ENCODE measurements around the gene RAD51.

Gene RAD51

GRCh38 chr15:40746916-40747418 lies 52.0 kb downstream of the RAD51 start:
- no peak for ATAC-seq
- no peak for TF ChIP-seq ZFP30 (CRISPR knock-in tag; IDR thresholded peaks at IDR 0.05)
- TF ChIP-seq ESRRG (CRISPR knock-in tag; IDR thresholded peaks at IDR 0.05) = no peak

- TF ChIP-seq ZNF8 (CRISPR knock-in tag; IDR thresholded peaks at IDR 0.05) (no peak), CSDC2 (CRISPR knock-in tag; IDR thresholded peaks at IDR 0.05) (no peak), ZFP3 (CRISPR knock-in tag; IDR thresholded peaks at IDR 0.05) (no peak), RARB (CRISPR knock-in tag; IDR thresholded peaks at IDR 0.05) (no peak), SNAI2 (CRISPR knock-in tag; IDR thresholded peaks at IDR 0.05) (no peak), TSHZ2 (CRISPR knock-in tag; IDR thresholded peaks at IDR 0.05) (no peak), ZC3H10 (CRISPR knock-in tag; IDR thresholded peaks at IDR 0.05) (no peak), CSRNP3 (CRISPR knock-in tag; IDR thresholded peaks at IDR 0.05) (no peak), ISL1 (CRISPR knock-in tag; IDR thresholded peaks at IDR 0.05) (no peak), TOX (CRISPR knock-in tag; IDR thresholded peaks at IDR 0.05; ENCODE audit: borderline replicate concordance) (no peak), TCF4 (CRISPR knock-in tag; IDR thresholded peaks at IDR 0.05; ENCODE audit: borderline replicate concordance) (no peak), BACH2 (CRISPR knock-in tag; IDR thresholded peaks at IDR 0.05; ENCODE audit: borderline replicate concordance) (no peak)
- ATAC-seq = no peak
Measured at GRCh38 chr15:40747685-40748631, 53.0 kb downstream of the RAD51 start.

DNA sequence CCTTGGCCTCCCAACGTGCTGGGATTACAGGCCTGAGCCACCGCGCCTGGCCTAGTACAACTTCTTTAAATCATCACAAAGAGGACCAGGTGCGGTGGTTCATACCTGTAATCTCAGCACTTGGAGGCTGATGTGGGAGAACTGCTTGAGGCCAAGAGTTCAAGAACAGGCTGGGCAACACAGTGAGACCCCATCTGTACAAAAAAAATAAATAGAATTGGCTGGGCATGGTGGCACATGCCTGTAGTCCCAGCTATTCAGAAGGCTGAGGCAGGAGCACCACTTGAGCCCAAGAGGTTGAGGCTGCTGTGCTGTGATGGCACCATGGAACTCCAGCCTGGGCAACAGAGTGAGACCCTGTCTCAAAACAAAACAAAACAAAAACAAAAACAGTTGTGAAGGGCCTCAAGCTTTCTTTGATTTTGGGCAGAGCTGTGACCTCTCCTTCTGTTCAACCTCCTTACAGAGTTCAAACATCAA lies 54.2 kb downstream of the RAD51 start:
- TF ChIP-seq TOX (CRISPR knock-in tag; IDR thresholded peaks at IDR 0.05; ENCODE audit: borderline replicate concordance) = no peak
- no peak for TF ChIP-seq ZNF70 (CRISPR knock-in tag; IDR thresholded peaks at IDR 0.05)
- no peak for TF ChIP-seq OSR1 (CRISPR knock-in tag; IDR thresholded peaks at IDR 0.05)
- no peak for TF ChIP-seq TSHZ2 (CRISPR knock-in tag; IDR thresholded peaks at IDR 0.05)
- no peak for TF ChIP-seq CSDC2 (CRISPR knock-in tag; IDR thresholded peaks at IDR 0.05)
- no peak for TF ChIP-seq GLIS3 (CRISPR knock-in tag; IDR thresholded peaks at IDR 0.05)
- TF ChIP-seq ZFP3 (CRISPR knock-in tag; IDR thresholded peaks at IDR 0.05) = no peak
- TF ChIP-seq, protein P1, sequence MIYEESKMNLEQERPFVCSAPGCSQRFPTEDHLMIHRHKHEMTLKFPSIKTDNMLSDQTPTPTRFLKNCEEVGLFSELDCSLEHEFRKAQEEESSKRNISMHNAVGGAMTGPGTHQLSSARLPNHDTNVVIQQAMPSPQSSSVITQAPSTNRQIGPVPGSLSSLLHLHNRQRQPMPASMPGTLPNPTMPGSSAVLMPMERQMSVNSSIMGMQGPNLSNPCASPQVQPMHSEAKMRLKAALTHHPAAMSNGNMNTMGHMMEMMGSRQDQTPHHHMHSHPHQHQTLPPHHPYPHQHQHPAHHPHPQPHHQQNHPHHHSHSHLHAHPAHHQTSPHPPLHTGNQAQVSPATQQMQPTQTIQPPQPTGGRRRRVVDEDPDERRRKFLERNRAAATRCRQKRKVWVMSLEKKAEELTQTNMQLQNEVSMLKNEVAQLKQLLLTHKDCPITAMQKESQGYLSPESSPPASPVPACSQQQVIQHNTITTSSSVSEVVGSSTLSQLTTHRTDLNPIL (CRISPR knock-in tag; IDR thresholded peaks at IDR 0.05; ENCODE audit: low read depth) = no peak
- no peak for TF ChIP-seq ZC3H10 (CRISPR knock-in tag; IDR thresholded peaks at IDR 0.05)
- no peak for TF ChIP-seq PPARA (CRISPR knock-in tag; IDR thresholded peaks at IDR 0.05; ENCODE audit: borderline replicate concordance)
- no peak for TF ChIP-seq BACH2 (CRISPR knock-in tag; IDR thresholded peaks at IDR 0.05; ENCODE audit: borderline replicate concordance)
- TF ChIP-seq, protein P2, sequence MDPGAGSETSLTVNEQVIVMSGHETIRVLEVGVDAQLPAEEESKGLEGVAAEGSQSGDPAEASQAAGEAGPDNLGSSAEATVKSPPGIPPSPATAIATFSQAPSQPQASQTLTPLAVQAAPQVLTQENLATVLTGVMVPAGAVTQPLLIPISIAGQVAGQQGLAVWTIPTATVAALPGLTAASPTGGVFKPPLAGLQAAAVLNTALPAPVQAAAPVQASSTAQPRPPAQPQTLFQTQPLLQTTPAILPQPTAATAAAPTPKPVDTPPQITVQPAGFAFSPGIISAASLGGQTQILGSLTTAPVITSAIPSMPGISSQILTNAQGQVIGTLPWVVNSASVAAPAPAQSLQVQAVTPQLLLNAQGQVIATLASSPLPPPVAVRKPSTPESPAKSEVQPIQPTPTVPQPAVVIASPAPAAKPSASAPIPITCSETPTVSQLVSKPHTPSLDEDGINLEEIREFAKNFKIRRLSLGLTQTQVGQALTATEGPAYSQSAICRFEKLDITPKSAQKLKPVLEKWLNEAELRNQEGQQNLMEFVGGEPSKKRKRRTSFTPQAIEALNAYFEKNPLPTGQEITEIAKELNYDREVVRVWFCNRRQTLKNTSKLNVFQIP (CRISPR knock-in tag; IDR thresholded peaks at IDR 0.05; ENCODE audit: borderline replicate concordance, low read depth) = no peak
- no peak for TF ChIP-seq RARB (CRISPR knock-in tag; IDR thresholded peaks at IDR 0.05)
- TF ChIP-seq ESRRG (CRISPR knock-in tag; IDR thresholded peaks at IDR 0.05) = no peak
- TF ChIP-seq ISL1 (CRISPR knock-in tag; IDR thresholded peaks at IDR 0.05) = no peak
- TF ChIP-seq ZNF565 (CRISPR knock-in tag; conservative IDR thresholded peaks at IDR 0.05; ENCODE audit: low read depth) = no peak
- no peak for TF ChIP-seq ZFP30 (CRISPR knock-in tag; IDR thresholded peaks at IDR 0.05)
- no peak for TF ChIP-seq ZNF8 (CRISPR knock-in tag; IDR thresholded peaks at IDR 0.05)
- TF ChIP-seq TCF4 (CRISPR knock-in tag; IDR thresholded peaks at IDR 0.05; ENCODE audit: borderline replicate concordance) = no peak
- no peak for ATAC-seq

Data from SK-N-SH treated with all-trans-retinoic acid at 6 μM for 48 hours (cell line).